ENCODE results near the gene CENPS. TPM values are rescaled to one million over a fixed set of nuclear protein-coding genes. Genes with fewer than 3 reads are reported as not detected.

Gene CENPS
- total and polyA plus RNA-seq, 2 of the 13 experiments (the other 11 are each of a cell fraction or from before 2014, with no cell fraction given) = 3.3 to 22.0 TPM

GRCh38 chr1:10438677-10439163 is 8.5 kb downstream of the CENPS start:
- Histone ChIP-seq H4K20me1 (ENCODE audit: insufficient read depth, low read length) (no peaks in the 10 kb centered on the region), H3K9me3 (ENCODE audit: low read length) (no peaks in the 10 kb centered on the region), H3K4me3 (replicated peaks in 1 of 3; ENCODE audit: insufficient read depth in 1 of 3, low read depth in 2 of 3, low read length in 3 of 3) (no peak overlapping the region), H2AFZ (ENCODE audit: low read length) (no peak overlapping the region), H3K4me1 (ENCODE audit: insufficient read depth, low read length) (peaks cover 39% of the 10 kb centered on the region), H3K4me2 (ENCODE audit: low read depth, low read length) (peak overlapping the region; percentile 29), H3K9ac (ENCODE audit: insufficient read depth, low read depth, low read length) (0 out of 2 replicates have a peak overlapping the region, but pooled peaks have one; percentile 4), H3K36me3 (replicated peaks in 1 of 2; ENCODE audit: control insufficient read depth in 1 of 2, insufficient read depth in 2 of 2, low read length in 2 of 2) (peaks cover 0 to 3% of the 10 kb centered on the region in 2 experiments; a peak in 1 of 5 replicates), H3K27me3 (ENCODE audit: control insufficient read depth in 1 of 2, insufficient read depth in 2 of 2, low read length in 2 of 2) (no peaks in the 10 kb centered on the region), H3K79me2 (ENCODE audit: insufficient read depth, low read length) (no peaks in the 10 kb centered on the region), H3K27ac (ENCODE audit: extremely low read length, insufficient read depth, low read length) (peak overlapping the region; percentile 28)
- FAIRE-seq (peak; percentile 62), ATAC-seq (peak; percentile 85), DNase-seq (ENCODE audit: low spot score) (peak; percentile 42)
- WGBS (ENCODE audit: low lambda C conversion rate) = 36% methylated on average over 7 of the region's 7 CpGs
- no TSS peak for BruUV-seq (replicated peaks)
- POLR2A ChIA-PET = no interaction called here
- intact Hi-C loops (cut with micrococcal nuclease; ENCODE audit: unreplicated experiment) (no loop called here), in situ Hi-C loops (cut with HindIII; ENCODE audit: extremely low pct_ligation_motif_present, low pct_unique_long_range_greater_than_20kb) (no loop called here)
- CTCF ChIA-PET (ENCODE audit: low intra/inter-chr PET ratio, low total read pairs) = no interaction called here
- TF ChIP-seq TEAD3 (CRISPR knock-in tag; optimal IDR thresholded peaks at IDR 0.05; ENCODE audit: borderline replicate concordance) (peak; percentile 29), MXI1 (IDR thresholded peaks at IDR 0.05; ENCODE audit: borderline replicate concordance, low read depth, low read length) (peak; percentile 42; the same call in 1 of the 3 replicates), NFIC (IDR thresholded peaks at IDR 0.05; ENCODE audit: low read length) (no peak), ISL2 (CRISPR knock-in tag; IDR thresholded peaks at IDR 0.05) (no peak), FOXA1 (IDR thresholded peaks at IDR 0.05) (no peak), FOXA1 (CRISPR knock-in tag; IDR thresholded peaks at IDR 0.05) (peak; percentile 45), SOX6 (IDR thresholded peaks at IDR 0.05) (no peak), SOX6 (CRISPR knock-in tag; IDR thresholded peaks at IDR 0.05) (peak; percentile 37; the same call in 1 of the 2 replicates), RARA (CRISPR knock-in tag; IDR thresholded peaks at IDR 0.05) (peak; percentile 71), SOX13 (IDR thresholded peaks at IDR 0.05) (no peak), SOX13 (CRISPR knock-in tag; conservative IDR thresholded peaks at IDR 0.05 in 1 of 2, IDR thresholded peaks at IDR 0.05 in 1 of 2) (peak in 1 of 2 experiments; percentile 45; a peak in 2 of 4 replicates), ZNF7 (CRISPR knock-in tag; IDR thresholded peaks at IDR 0.05) (peak; percentile 64; the same call in 1 of the 2 replicates), FOXP4 (CRISPR knock-in tag; IDR thresholded peaks at IDR 0.05) (peak; percentile 57), SOX5 (CRISPR knock-in tag; IDR thresholded peaks at IDR 0.05; ENCODE audit: borderline replicate concordance) (peak; percentile 38; the same call in 1 of the 2 replicates), SNAPC2 (CRISPR knock-in tag; IDR thresholded peaks at IDR 0.05) (no peak), SAP130 (CRISPR knock-in tag; IDR thresholded peaks at IDR 0.05; ENCODE audit: low read depth) (peak; percentile 37), SNAI1 (CRISPR knock-in tag; IDR thresholded peaks at IDR 0.05; ENCODE audit: borderline replicate concordance) (no peak), MAFK (conservative IDR thresholded peaks at IDR 0.05 in 1 of 2, IDR thresholded peaks at IDR 0.05 in 1 of 2; ENCODE audit: low read length in 2 of 2) (peak; percentile 29 to 50; a peak in 3 of 4 replicates), ZNF678 (CRISPR knock-in tag; IDR thresholded peaks at IDR 0.05) (no peak), CREB1 (IDR thresholded peaks at IDR 0.05) (no peak), CREB1 (CRISPR knock-in tag; IDR thresholded peaks at IDR 0.05) (peak; percentile 32; the same call in 1 of the 2 replicates), ARID5B (CRISPR knock-in tag; IDR thresholded peaks at IDR 0.05) (0 out of 2 replicates have a peak, but pooled peaks have one; percentile 21), CREM (IDR thresholded peaks at IDR 0.05) (0 out of 2 replicates have a peak, but pooled peaks have one; percentile 19), CREM (CRISPR knock-in tag; IDR thresholded peaks at IDR 0.05) (no peak)
